OCI-LY1 (cell line): ENCODE results near the gene NR0B2.

Experiments used
- H2AFZ ChIP-seq: fragments of 200-600 bp; sonication (generic), shearing (Covaris generic); 2 replicates; pipeline ENCODE4 v1.6.0; 2014; ENCODE audit warnings: antibody characterized with exemption, mild to moderate bottlenecking, low read length
- H3F3A ChIP-seq: fragments of 200-600 bp; sonication (generic), shearing (Covaris generic); 2 replicates; pipeline ENCODE4 v1.6.0; 2014; ENCODE audit warnings: mild to moderate bottlenecking, antibody characterized with exemption, low read length, moderate library complexity; ENCODE audit not compliant: insufficient read depth
- H3K27ac ChIP-seq: fragments of 200-600 bp; sonication (generic); 2 replicates; pipeline ENCODE4 v1.5.1; 2014; ENCODE audit warnings: low read length, mixed run types, mild to moderate bottlenecking, low read depth; ENCODE audit not compliant: poor library complexity, severe bottlenecking
- H3K27me3 ChIP-seq: fragments of 200-600 bp; sonication (generic); 2 replicates; pipeline ENCODE4 v1.6.0; 2014; ENCODE audit warnings: antibody characterized with exemption, mild to moderate bottlenecking, low read length, moderate library complexity; ENCODE audit not compliant: insufficient read depth
- H3K36me3 ChIP-seq: fragments of 200-600 bp; sonication (generic); 2 replicates; pipeline ENCODE4 v1.6.1; 2014; ENCODE audit warnings: mild to moderate bottlenecking, antibody characterized with exemption, low read length, moderate library complexity, mixed read lengths; ENCODE audit not compliant: insufficient read depth
- H3K4me1 ChIP-seq: fragments of 200-600 bp; sonication (generic); 2 replicates; pipeline ENCODE4 v1.5.1; 2014; ENCODE audit warnings: mild to moderate bottlenecking, low read length, moderate library complexity; ENCODE audit not compliant: insufficient read depth, severe bottlenecking
- H3K4me2 ChIP-seq: fragments of 200-600 bp; sonication (generic), shearing (Covaris generic); 2 replicates; pipeline ENCODE4 v1.6.1; 2014; ENCODE audit warnings: low read length
- H3K4me3 ChIP-seq: fragments of 200-600 bp; sonication (generic); 2 replicates; pipeline ENCODE4 v1.5.1; 2014; ENCODE audit warnings: low read length, low read depth, mild to moderate bottlenecking, mixed read lengths; ENCODE audit not compliant: poor library complexity, severe bottlenecking
- H3K79me2 ChIP-seq: fragments of 200-600 bp; shearing (Covaris generic); 2 replicates; pipeline ENCODE4 v1.6.1; 2016; ENCODE audit warnings: mixed run types, low read length, mixed read lengths; ENCODE audit not compliant: insufficient read depth
- H3K9ac ChIP-seq: fragments of 200-600 bp; sonication (generic), shearing (Covaris generic); 2 replicates; pipeline ENCODE4 v1.6.1; 2014; ENCODE audit warnings: mild to moderate bottlenecking, low read length, mixed read lengths
- H3K9me2 ChIP-seq: fragments of 200-600 bp; sonication (generic), shearing (Covaris generic); 2 replicates; pipeline ENCODE4 v1.6.1; 2014; ENCODE audit warnings: low read depth, mild to moderate bottlenecking, low read length, mixed read lengths
- H3K9me3 ChIP-seq: fragments of 200-600 bp; shearing (Covaris generic); 2 replicates; pipeline ENCODE4 v1.6.1; 2014; ENCODE audit warnings: low read length, mixed read lengths
- H4K20me1 ChIP-seq: fragments of 200-600 bp; sonication (generic), shearing (Covaris generic); 2 replicates; pipeline ENCODE4 v1.6.0; 2016; ENCODE audit warnings: mild to moderate bottlenecking, low read length; ENCODE audit not compliant: insufficient read depth
- EZH2 ChIP-seq: fragments of 200-600 bp; sonication (generic), shearing (Covaris generic); IDR thresholded peaks from 2 replicates; pipeline ENCODE4 v1.8.0; 2017; ENCODE audit warnings: borderline replicate concordance, mixed run types, mild to moderate bottlenecking, antibody characterized with exemption, low read length, moderate library complexity, mixed read lengths
- TF ChIP-seq, protein P1 (sequence below): fragments of 200-600 bp; sonication (generic), shearing (Covaris generic); IDR thresholded peaks from 2 replicates; pipeline ENCODE4 v1.5.1; 2017; ENCODE audit warnings: mild to moderate bottlenecking, antibody characterized with exemption, low read length, moderate library complexity, mixed read lengths

Gene NR0B2

DNA sequence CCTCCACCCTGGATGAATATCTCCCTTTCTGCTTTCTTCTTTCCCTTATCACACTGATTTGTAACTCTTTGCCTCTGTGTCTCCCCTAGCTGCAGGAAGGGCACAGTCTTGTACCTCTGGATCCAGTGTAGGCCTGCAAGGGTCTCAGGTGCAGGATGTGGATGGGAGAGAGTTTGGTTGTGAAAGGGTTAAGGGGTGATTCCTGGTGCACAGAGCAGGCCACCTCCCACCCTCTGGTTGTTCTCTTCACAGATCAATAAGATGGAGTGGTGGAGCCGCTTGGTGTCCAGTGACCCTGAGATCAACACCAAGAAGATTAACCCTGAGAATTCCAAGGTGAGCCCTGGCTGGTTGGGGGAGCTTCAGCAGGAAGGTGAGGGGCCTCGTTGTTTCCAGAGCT is 31.4 kb upstream of the NR0B2 start:
- Histone ChIP-seq H3K4me1 (no peaks in the 10 kb centered on the region), H4K20me1 (no peaks in the 10 kb centered on the region), H3K27ac (no peak overlapping the region), H3F3A (no peaks in the 10 kb centered on the region), H3K9me2 (no peaks in the 10 kb centered on the region), H3K4me2 (no peak overlapping the region), H3K9ac (no peak overlapping the region), H3K36me3 (peaks cover 59% of the 10 kb centered on the region), H2AFZ (no peak overlapping the region), H3K4me3 (no peak overlapping the region), H3K79me2 (no peaks in the 10 kb centered on the region), H3K27me3 (no peaks in the 10 kb centered on the region), H3K9me3 (no peaks in the 10 kb centered on the region)
- TF ChIP-seq, protein P1, sequence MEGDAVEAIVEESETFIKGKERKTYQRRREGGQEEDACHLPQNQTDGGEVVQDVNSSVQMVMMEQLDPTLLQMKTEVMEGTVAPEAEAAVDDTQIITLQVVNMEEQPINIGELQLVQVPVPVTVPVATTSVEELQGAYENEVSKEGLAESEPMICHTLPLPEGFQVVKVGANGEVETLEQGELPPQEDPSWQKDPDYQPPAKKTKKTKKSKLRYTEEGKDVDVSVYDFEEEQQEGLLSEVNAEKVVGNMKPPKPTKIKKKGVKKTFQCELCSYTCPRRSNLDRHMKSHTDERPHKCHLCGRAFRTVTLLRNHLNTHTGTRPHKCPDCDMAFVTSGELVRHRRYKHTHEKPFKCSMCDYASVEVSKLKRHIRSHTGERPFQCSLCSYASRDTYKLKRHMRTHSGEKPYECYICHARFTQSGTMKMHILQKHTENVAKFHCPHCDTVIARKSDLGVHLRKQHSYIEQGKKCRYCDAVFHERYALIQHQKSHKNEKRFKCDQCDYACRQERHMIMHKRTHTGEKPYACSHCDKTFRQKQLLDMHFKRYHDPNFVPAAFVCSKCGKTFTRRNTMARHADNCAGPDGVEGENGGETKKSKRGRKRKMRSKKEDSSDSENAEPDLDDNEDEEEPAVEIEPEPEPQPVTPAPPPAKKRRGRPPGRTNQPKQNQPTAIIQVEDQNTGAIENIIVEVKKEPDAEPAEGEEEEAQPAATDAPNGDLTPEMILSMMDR: no peak
- TF ChIP-seq EZH2: no peak

DNA sequence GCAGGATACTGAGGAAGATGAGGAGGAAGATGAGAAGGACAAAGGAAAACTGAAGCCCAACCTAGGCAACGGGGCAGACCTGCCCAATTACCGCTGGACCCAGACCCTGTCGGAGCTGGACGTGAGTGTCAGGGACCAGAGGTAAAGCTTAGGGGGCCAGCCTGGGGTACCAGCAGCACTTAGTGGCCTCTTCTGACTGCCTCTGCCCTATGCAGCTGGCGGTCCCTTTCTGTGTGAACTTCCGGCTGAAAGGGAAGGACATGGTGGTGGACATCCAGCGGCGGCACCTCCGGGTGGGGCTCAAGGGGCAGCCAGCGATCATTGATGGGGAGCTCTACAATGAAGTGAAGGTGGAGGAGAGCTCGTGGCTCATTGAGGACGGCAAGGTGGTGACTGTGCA is 28.9 kb upstream of the NR0B2 start:
- Histone ChIP-seq H3K4me1 (no peaks in the 10 kb centered on the region), H4K20me1 (no peaks in the 10 kb centered on the region), H3K27me3 (no peaks in the 10 kb centered on the region), H3K9ac (no peak overlapping the region), H3K27ac (no peak overlapping the region), H3K9me3 (no peaks in the 10 kb centered on the region), H3K4me2 (no peak overlapping the region), H3F3A (no peaks in the 10 kb centered on the region), H2AFZ (no peak overlapping the region), H3K79me2 (no peaks in the 10 kb centered on the region), H3K4me3 (no peak overlapping the region), H3K9me2 (no peaks in the 10 kb centered on the region), H3K36me3 (peaks cover 70% of the 10 kb centered on the region)
- no peak for TF ChIP-seq EZH2
- TF ChIP-seq, protein P1: no peak

DNA sequence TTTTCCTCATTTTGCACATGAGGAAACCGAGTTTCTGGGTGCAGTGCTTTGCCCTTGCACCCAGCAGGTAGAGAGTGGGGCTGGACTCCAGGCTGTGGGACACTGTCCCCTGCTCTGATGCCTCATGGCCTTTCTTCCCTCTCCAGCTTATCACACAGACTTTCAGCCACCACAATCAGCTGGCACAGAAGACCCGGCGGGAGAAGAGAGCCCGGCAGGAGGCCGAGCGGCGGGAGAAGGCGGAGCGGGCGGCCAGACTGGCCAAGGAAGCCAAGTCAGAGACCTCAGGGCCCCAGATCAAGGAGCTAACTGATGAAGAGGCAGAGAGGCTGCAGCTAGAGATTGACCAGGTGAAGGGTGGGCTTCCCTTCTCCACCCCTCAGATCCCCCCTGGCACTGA is 27.5 kb upstream of the NR0B2 start:
- no peaks in the 10 kb centered on the region for H3K79me2 ChIP-seq
- TF ChIP-seq, protein P1: no peak
- TF ChIP-seq EZH2: no peak
- H4K20me1 ChIP-seq: no peaks in the 10 kb centered on the region
- H3K27ac ChIP-seq: no peak overlapping the region
- no peaks in the 10 kb centered on the region for H3K9me2 ChIP-seq
- H3K27me3 ChIP-seq: no peaks in the 10 kb centered on the region
- no peak overlapping the region for H3K4me3 ChIP-seq
- H3K36me3 ChIP-seq: peaks cover 69% of the 10 kb centered on the region
- H2AFZ ChIP-seq: no peak overlapping the region
- no peaks in the 10 kb centered on the region for H3K9me3 ChIP-seq
- H3K9ac ChIP-seq: no peak overlapping the region
- no peaks in the 10 kb centered on the region for H3F3A ChIP-seq
- H3K4me2 ChIP-seq: no peak overlapping the region
- no peaks in the 10 kb centered on the region for H3K4me1 ChIP-seq
